B cell (primary cell): Measurements from ENCODE around the gene LAMC3.

Source experiments
- CTCF ChIP-seq: fragments of 200-600 bp; IDR thresholded peaks from one replicate; pipeline ENCODE4 v1.8.0; 2022; ENCODE audit warnings: antibody characterized with exemption, mild to moderate bottlenecking
- EZH2 ChIP-seq: IDR thresholded peaks from 2 replicates; pipeline ENCODE4 v1.6.1; 2012; ENCODE audit warnings: borderline replicate concordance, low read depth, mild to moderate bottlenecking, moderate library complexity, low read length; ENCODE audit not compliant: insufficient read depth, poor library complexity, severe bottlenecking

- TF ChIP-seq CTCF (no peak), EZH2 (no peak)
These were observed 116.0 kb downstream of the LAMC3 start for GRCh38 chr9:131125038-131125287.
